HG02973 (cell line): ENCODE measurements around the gene CTDSP2.
"Not testable (repeated sequence)": the region's sequence is repeated elsewhere in the genome, so short reads cannot be mapped to it uniquely, and the experiment has no call there.

Experiments
- ATAC-seq: cut with Tn5 transposase; IDR thresholded peaks from one replicate; pipeline ENCODE4 v1.9.1; 2021; ENCODE audit warnings: moderate library complexity; ENCODE audit not compliant: unreplicated experiment

Gene CTDSP2, protein sequence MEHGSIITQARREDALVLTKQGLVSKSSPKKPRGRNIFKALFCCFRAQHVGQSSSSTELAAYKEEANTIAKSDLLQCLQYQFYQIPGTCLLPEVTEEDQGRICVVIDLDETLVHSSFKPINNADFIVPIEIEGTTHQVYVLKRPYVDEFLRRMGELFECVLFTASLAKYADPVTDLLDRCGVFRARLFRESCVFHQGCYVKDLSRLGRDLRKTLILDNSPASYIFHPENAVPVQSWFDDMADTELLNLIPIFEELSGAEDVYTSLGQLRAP

DNA sequence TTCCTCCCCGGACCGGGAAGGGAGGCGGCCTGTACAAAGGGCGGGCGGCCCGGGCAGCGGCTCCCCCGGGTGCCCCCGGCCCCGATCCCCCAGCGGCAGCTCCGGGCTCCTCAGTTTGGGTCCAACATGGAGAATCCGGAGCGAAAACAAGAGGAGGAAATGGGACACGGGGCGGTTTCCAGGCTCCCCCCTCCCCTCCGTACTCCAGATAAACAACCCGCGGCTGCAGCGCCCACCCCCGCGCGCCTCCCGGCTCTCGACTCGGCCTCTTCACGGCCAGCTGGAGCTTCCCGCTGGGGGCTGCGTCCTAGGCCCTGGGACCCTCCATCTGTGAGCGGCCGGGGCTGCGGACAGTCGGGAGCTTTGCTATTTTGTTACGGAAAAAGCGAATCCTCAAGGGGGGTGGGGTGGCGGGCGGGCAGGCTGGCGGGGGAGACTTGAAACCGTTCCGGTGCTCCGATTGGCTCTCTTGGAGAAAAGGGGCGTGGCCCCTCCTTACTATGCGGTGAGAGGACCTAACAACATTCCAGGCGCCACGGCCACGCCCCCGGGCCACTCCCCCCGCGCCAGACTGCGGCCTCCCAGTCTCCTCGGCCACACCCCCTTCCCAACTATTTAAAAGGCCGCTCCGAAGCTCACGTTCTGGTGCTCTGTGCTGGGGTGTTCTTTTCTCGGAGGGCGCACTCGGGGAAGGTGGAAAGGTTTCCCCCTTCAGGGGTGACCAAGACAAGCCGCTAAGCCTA, at the start of gene CTDSP2:
TSS of gene CTDSP2 (minus strand) at position 153 of the 743 bp plus-strand sequence. CDS start 294 bp downstream, outside the sequence.
- ATAC-seq = peak; percentile 27

DNA sequence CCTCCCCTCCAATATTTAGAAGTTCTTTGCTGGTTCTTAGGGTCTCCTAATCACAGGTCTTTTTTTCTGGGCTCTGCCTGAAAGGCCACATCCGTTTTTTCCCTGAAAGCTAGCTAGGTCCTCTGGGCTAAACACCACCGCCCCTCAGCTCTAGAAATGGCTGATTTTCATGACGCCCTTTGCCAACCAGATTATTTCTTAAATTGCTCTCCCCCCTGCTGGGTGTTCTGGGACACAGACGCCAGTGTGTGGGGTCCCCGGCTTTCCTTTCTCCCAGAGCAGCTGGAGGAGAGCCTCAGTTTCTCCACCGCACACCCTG, 49.5 kb upstream of the CTDSP2 start:
- no peak for ATAC-seq

DNA sequence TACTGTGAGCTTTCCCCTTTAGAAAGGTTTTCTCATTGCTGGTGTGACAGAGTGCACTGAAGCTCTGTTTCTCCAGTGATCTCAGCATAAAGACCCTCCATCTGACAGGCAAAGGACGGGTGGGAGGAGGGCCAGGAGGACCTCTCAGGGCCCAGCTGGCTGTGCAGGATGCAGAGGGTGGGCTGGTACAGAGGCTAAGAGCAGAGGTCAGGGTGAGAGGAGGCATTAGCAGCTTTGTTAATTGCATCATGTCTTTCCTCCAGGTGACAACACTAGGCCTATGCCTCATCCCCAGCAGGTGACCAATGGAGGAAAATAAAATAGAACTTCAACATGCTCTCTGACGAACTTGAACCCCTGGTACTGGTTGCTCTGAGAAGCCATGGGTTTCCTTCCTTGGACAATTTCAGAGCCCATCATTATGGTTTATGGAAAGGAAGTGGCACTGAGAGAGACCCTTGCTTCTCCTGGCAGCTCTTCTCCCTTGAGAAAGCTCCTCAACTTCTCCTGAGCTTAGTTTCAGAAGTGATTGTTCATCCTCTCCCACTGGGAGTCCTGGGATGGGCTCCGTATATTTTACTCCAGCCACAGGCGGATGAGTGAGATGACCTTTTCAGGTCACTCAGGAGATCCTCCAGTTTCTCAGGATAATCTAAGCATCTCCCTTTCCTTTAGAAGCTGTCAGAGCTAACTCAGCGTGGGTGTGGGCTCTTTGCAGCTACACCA, 49.0 kb upstream of the CTDSP2 start:
- no peak for ATAC-seq

DNA sequence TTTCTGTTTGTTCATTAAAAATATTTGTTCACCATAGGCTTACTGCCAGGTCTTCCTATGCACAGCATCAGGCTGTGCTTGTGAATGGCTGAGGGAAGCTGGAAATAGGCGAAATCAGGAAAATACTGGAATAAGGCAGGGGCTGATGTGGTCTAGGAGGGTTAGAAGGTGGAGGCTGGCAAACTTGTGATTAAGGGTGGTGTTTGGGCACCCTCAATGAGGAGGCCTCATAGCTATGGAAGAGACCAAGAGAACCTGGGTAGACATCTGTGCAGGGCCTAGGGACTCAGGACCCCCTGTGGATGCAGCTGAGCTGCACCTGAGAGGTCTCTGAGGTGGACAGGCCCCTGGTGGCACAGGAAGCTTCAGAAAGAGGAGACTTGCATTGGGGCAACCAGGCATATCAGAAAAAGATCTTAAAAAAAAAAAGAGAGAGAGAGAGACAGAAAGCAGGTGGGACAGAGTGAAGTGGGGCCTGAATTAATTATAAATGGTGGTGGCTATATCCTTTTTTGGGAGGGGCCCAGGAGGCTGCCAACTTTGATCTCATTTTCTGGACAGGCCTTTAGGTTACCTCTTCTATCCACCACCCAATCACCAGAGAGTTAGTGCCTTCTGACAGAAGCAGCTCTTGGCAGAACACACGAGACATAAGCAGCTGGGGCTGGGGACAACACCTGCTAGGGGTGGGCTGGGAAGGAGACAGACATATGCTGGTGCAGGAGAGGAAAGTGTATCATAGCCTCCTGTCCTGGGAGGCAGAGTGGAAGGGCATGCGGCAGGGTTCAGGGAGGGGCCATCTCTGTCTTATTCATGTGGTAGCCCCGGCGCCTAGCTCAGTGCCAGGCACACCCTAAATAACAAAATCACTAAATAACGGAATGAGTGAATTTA, 48.1 kb upstream of the CTDSP2 start:
- ATAC-seq = no peak

DNA sequence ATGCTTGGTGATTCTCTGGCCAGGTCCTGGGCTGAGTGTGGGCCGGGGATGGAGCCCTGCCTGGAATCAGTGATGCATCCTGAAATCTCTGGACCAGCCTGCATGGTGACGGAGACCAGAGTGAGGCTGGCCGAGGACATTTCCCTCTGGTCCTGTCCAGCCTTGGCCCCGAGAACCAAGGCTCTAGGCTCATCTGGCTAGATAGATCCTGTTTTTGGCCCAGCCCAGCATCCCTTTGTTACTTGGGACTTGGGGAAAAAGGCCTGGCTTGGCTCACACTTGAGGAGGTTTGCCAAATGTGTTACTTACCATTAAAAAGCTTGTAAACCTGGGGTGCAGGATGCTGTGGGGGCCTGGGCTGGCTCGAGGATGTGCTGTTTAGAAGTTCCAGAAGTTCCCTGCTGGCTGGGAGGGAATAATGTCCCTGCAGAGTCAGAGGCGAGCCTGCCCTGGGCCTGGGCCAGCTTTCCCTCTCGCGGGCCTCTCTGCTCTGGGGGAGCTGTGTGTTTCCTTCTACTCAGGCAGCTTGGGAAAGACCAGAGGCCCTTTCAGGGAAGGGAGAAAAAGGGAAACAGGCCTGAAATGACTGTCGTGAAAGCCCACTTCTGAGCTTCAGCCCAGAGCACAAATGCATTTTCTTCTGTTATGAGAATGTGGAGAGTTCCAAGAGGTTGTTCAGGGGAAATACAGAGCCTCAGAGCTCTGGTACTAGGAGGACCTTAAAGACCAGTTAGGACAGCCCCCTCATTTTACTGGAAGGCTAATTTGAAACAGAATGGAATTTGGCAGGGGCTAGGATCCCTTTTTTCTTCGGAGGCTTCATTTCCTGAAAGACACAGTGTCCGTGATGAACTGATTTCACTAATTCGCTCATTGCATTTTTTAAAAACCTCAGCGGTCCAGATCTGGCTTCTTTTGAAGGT, 47.2 kb upstream of the CTDSP2 start:
- no peak for ATAC-seq

DNA sequence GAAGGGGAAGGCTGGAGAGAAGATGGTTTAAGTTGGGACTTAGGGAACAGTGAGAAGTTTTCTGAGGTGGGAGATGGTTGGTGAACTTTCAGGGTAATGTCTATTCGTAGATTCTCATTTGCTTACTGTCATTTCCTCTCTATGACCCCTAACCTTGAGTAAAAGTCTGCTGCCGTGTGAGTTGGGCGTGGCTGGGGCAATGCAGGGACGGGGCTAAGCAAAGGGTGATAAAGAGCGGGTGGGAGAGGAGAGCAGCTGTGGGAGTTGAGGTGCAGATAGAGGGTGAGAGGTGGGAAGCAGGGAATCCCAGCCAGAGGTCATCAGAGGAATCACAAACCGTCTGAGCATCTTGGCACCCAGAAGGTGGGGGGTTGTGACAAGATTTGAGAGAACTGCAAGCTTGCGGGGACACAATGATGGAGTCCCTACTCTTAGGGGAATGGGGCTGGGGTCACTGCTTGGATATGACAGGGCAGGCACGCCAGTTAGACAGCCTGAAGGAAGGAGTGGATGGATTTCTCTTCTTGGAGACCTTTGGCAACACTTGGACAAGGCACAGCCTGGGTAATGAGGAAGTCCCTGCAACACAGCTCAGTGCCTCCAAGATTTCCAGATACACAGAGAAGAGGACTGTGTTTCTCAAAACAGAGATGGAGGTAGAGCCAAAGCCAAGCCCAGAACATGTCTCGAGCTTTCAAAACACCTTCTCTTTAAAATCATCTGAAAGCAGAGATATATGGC, 45.9 kb upstream of the CTDSP2 start:
- ATAC-seq = no peak

DNA sequence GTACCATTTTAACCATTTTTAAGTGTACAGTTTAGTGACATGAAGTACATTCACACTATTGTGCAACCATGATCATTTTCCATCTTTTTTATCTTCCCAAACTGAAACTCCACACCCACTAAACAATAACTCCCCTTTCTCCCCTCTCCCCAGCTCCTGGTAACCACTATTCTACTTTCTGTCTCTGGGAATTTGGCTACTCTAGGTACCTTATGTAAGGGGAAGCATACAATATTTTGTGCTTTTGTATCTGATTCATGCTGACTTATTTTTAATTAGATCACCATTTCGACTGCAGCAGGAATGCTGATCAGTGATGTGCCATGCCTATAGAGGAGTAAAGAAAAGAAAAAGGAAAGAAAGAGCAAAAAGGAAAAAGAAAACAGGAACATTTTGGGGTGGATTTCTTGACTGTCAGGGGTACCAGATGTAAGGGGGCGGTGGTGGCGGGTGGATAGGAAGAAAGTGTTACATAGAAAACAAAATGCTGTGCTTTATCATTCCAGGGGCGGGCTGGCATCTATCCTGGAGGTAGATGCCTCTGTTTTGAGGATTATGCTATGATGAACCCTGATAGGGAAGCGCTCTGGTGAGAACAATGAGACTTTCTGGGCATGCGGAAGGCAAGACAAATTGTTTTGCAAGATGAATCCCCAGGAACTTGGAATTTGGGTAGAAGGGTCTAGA, 45.2 kb upstream of the CTDSP2 start:
- no peak for ATAC-seq

DNA sequence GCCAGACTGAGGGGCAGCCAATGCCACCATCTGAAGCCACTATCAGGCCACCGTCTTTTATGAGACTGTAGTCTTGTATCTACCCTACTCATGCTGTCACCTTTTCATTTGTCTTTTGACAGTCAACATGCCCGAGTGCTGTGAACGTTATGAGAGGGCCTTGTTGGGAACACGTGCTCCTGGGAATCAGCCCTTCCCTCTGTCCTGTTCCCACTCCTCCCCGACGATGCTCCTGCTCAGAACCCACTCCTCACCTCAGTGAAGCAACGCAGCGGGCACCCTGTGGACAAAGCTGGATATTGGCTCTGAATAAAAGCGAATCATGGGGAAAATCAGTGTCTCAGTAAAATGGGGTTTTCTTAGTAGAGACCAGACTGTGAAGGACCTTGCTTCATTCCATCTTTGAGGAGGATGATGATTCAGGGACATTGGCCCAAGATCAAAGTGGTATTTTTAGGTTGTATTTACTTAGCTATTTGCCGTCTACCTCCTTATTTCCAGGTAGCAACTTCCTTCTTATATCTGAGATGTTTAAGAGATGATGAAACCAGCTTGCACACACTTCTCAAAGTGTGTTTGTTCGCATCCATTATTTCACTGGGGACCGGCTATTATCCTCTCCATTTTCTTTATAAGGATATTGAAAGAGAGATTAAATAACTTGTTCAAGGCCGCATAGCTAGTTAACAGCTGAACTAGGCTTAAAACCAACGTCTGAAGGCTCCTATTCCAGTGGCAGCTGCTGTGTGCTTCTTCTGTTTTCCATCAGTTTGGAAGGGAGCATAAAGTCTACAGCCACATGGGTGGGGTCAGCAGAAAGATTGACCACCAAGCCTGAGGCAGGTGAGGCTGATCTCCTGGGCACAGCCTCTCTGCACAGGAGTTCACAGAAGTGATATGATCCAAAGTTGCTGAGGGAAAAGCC, 43.9 kb upstream of the CTDSP2 start:
- ATAC-seq = no peak

DNA sequence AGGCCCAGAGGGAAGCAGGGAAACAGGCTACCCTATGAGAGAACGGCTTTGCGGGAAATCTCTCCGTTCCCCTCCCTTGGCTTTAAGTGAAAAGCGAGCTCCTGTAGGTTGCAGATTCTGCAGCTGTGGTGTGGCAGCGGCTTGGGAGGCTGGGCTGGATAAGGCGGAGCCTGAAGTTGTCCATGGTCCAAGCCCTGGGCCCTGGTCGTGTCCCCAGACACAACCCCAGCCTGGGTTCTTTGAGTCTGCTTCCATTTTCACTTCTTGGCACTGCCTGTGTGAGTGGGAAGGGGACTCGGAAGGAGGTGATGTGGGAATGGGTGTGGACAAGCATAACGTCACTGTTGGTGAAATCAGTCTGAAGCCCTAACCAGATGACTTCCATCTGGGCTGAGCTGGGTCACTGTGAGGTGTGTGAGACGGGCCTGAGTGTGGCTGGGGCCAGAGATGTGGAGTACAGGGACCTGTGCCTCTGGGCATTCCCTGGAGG, 43.0 kb upstream of the CTDSP2 start:
- no peak for ATAC-seq

DNA sequence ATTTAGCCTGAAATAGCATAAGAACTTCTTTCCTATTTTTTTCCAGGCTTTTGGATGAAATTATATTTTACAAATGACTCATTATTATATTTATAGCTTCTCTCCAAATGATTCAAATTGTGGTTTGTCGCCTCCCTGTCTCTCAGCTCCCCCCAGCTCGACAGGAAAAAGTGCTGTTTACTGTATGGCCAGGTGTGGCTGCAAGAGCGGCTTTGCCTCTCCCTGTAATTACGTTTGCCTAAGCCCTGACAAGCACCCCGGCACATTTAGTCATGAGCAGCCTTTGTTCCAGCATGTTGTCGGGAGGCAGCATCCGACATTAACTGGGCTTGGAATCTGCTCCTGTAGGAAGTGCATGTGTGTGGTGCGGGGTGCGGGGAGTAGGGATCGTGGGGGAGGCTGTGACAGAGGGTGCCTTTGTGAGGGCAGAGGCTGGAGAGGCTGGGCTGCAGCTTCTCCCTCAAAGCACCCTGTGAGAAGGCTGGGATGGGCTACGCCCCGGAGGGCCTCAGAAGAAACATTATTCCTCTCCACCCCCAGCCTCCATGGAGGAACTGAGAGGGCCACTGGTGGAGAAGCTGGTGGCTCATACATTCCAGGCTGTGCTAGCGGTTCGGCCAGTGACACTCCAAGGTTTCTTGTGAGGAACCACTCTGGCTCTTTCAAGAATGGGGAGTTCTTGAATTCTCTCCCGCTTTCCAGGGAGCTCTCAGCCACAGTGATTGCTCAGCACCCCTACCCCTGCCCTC, 42.1 kb upstream of the CTDSP2 start:
- no peak for ATAC-seq

DNA sequence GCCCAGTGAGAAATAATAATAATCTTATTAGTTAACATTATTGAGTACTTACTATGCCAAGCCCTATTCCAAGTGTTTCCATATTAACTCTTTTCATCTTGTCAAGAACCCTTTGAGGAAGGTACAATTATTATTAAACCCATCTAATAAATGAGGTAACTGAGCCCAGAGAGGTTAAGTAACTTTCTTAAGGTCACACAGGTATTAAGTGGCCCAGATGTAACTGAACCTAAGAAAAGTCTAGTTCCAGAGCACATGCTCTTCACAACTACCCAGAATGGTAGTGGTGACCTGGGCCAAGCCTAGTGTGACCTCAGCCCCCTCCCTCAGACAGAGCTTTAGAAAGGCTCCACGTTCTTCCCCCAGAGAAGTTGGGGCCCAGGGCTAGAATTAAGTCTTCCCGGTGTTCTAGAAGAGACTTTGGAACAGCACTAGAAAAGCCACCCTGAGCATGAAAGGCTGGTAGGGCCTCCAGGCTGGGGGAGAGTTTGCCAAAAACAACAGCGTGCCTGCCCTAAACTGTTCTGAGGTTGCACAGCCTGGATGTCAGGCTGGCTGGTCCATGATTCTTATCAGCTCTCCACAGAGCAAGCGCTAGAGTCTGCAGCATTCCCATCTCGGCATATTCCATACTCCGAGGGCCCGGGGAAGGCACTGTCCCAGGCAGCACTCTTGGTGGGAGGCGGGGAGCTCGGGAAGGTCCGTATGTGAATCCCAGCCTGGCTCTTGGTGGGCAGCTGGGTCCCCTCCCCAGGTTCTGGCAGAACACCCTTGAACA, 41.3 kb upstream of the CTDSP2 start:
- ATAC-seq = no peak

DNA sequence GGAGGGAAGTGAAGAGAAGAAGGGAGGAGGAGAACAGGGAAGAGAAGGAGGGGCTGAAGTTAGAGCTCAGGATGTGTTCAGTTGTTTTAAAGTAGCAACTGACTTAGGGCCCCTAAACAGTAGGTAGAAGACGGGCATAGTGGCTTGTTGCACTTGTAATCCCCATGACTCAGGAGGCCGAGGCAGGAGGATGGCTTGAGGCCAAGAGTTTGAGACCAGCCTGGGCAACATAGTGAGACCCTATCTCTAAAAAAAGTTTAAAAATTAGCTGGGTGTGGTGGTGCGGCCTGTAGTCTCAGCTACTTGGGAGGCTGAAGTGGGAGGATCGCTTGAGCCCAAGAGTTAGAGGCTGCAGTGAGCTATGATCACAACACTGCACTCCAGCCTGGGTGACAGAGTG, 40.4 kb upstream of the CTDSP2 start:
- not testable (repeated sequence) for ATAC-seq

DNA sequence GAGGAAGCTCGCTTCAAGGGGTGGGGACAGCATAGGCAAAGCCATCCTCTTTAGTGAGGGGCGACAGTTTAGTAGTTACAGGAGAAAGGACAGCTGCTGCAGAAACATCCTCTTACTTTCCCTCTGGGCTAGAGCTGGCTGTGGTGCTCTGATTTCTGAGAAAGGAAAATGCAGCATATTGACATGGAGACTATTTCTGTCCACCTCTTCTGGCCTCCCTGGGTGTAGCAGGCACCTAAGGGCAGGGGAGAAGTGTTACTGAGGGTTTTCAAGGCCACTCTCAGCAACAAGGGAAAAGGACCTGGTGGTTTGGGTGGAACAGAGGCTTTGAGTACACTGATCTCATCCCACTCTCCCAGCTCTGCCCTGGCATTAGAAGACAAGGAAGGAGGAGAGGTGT, 40.0 kb upstream of the CTDSP2 start:
- ATAC-seq = no peak

DNA sequence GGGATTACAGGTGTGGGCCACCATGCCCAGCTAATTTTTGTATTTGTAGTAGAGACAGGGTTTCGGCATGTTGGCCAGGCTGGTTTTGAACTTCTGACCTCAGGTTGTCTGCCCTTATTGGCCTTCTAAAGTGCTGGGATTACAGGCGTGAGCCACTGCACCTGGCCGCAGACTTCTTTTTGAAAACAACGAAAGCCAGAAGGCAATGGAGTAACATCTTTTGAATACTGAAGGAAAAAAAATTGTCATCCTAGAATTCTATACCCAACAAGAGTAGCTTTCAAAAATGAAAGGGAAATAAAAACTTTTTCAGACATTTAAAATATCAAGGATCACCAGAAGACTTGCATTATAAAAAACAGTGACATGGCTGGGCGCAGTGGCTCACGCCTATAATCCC, 38.7 kb upstream of the CTDSP2 start:
- no peak for ATAC-seq

DNA sequence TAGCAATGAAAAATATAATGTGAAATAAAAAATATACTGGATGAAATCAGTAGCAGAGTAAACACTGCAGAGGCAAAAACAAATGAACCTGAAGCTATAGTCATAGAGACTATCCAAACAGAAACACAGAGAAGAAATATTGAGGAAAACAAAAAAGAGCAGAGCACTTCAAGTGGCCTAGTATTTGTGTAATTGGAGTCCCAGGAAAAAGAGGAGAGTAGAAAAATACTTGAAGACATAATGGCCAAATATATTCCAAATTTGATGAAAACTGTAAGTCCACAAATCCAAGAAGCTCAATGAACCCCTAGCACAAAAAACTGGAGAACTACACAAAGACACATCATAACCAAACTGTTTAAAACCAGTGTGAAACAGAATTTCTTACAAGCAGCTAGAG, 37.2 kb upstream of the CTDSP2 start:
- no peak for ATAC-seq

DNA sequence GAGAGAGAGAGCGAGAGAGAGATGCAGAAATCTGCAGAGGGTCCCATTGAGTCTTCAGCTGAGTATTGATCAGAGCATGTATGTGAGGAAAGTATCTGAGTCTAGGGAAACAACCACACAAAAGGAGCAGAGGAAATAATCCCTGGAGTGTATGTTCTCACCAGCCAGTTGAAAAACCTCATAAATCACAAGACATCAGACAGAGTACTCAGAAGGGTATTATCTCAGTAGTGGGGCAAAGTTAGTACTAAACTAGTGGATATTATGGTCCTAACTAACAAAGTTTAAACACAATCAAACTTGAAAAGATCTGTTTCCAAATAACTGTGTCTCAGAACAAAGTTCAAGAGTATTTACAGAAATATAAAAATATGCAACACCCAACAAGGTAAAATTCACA, 36.5 kb upstream of the CTDSP2 start:
- no peak for ATAC-seq
